HG03378 (cell line): Measurements from ENCODE around the gene CDH12.
"Not testable (repeated sequence)": the region's sequence is repeated elsewhere in the genome, so short reads cannot be mapped to it uniquely, and the experiment has no call there.

Source experiments
- ATAC-seq: cut with Tn5 transposase; IDR thresholded peaks from one replicate; pipeline ENCODE4 v1.9.1; 2021; ENCODE audit warnings: mild to moderate bottlenecking, moderate library complexity; ENCODE audit not compliant: unreplicated experiment

Gene CDH12

GRCh38 chr5:22774214-22774613 lies 78.9 kb downstream of the CDH12 start:
- ATAC-seq, result not testable (repeated sequence)

- ATAC-seq, result no peak
Measured at GRCh38 chr5:22764736-22765135, 88.4 kb downstream of the CDH12 start.

GRCh38 chr5:22757776-22758175 lies 95.4 kb downstream of the CDH12 start:
- no peak for ATAC-seq

GRCh38 chr5:22754155-22754554 lies 99.0 kb downstream of the CDH12 start:
- no peak for ATAC-seq

GRCh38 chr5:22751536-22751935 lies 101.6 kb downstream of the CDH12 start:
- ATAC-seq, result no peak

- ATAC-seq, result no peak
Measured at GRCh38 chr5:22736443-22737003, 116.6 kb downstream of the CDH12 start.

GRCh38 chr5:22734907-22735306 lies 118.2 kb downstream of the CDH12 start:
- no peak for ATAC-seq

GRCh38 chr5:22728610-22729009 lies 124.5 kb downstream of the CDH12 start:
- ATAC-seq, result no peak

- no peak for ATAC-seq
Measured at GRCh38 chr5:22722491-22722890, 130.7 kb downstream of the CDH12 start.

- no peak for ATAC-seq
Measured at GRCh38 chr5:22722056-22722455, 131.1 kb downstream of the CDH12 start.

GRCh38 chr5:22719842-22720241 lies 133.3 kb downstream of the CDH12 start:
- no peak for ATAC-seq

GRCh38 chr5:22710660-22711059 lies 142.5 kb downstream of the CDH12 start:
- no peak for ATAC-seq

- ATAC-seq, result no peak
Measured at GRCh38 chr5:22709743-22710142, 143.4 kb downstream of the CDH12 start.

- ATAC-seq, result no peak
Measured at GRCh38 chr5:22708770-22709328, 144.3 kb downstream of the CDH12 start.

GRCh38 chr5:22706901-22707300 lies 146.2 kb downstream of the CDH12 start:
- no peak for ATAC-seq

- no peak for ATAC-seq
Measured at GRCh38 chr5:22699319-22699718, 153.8 kb downstream of the CDH12 start.

GRCh38 chr5:22693121-22693520 lies 160.0 kb downstream of the CDH12 start:
- no peak for ATAC-seq

GRCh38 chr5:22683050-22683449 lies 170.1 kb downstream of the CDH12 start:
- no peak for ATAC-seq

- no peak for ATAC-seq
Measured at GRCh38 chr5:22678886-22679285, 174.3 kb downstream of the CDH12 start.

- no peak for ATAC-seq
Measured at GRCh38 chr5:22673131-22673530, 180.0 kb downstream of the CDH12 start.

GRCh38 chr5:22669345-22669744 lies 183.8 kb downstream of the CDH12 start:
- no peak for ATAC-seq

- no peak for ATAC-seq
Measured at GRCh38 chr5:22665801-22666200, 187.3 kb downstream of the CDH12 start.

GRCh38 chr5:22663134-22663533 lies 190.0 kb downstream of the CDH12 start:
- ATAC-seq, result no peak
